ENCODE measurements around the gene ZBTB7A.

Gene ZBTB7A

GRCh38 chr19:4093643-4094175 is 27.0 kb upstream of the ZBTB7A start:
- no peak for DNase-seq

GRCh38 chr19:4090356-4091220 is 23.9 kb upstream of the ZBTB7A start:
- DNase-seq, result no peak

- no peak for DNase-seq
These were observed 23.2 kb upstream of the ZBTB7A start for GRCh38 chr19:4089946-4090345.

- DNase-seq, result no peak
These were observed 22.8 kb upstream of the ZBTB7A start for GRCh38 chr19:4089400-4089908.

- DNase-seq, result no peak
These were observed 22.3 kb upstream of the ZBTB7A start for GRCh38 chr19:4088975-4089374.

- DNase-seq, result no peak
These were observed 21.3 kb upstream of the ZBTB7A start for GRCh38 chr19:4087787-4088679.

GRCh38 chr19:4086411-4086867 is 19.7 kb upstream of the ZBTB7A start:
- DNase-seq, result no peak

- no peak for DNase-seq
These were observed 17.8 kb upstream of the ZBTB7A start for GRCh38 chr19:4084547-4084877.

GRCh38 chr19:4083677-4084546 is 17.2 kb upstream of the ZBTB7A start:
- no peak for DNase-seq

GRCh38 chr19:4082172-4082571 is 15.5 kb upstream of the ZBTB7A start:
- no peak for DNase-seq

GRCh38 chr19:4081441-4082129 is 14.9 kb upstream of the ZBTB7A start:
- no peak for DNase-seq

GRCh38 chr19:4080473-4080872 is 13.8 kb upstream of the ZBTB7A start:
- DNase-seq, result no peak

- DNase-seq, result no peak
These were observed 11.3 kb upstream of the ZBTB7A start for GRCh38 chr19:4077800-4078684.

- DNase-seq, result no peak
These were observed 10.3 kb upstream of the ZBTB7A start for GRCh38 chr19:4077007-4077374.

GRCh38 chr19:4075373-4075772 is 8.7 kb upstream of the ZBTB7A start:
- no peak for DNase-seq

- no peak for DNase-seq
These were observed 4.9 kb upstream of the ZBTB7A start for GRCh38 chr19:4071610-4072009.

GRCh38 chr19:4069331-4069959 is 2.7 kb upstream of the ZBTB7A start:
- no peak for DNase-seq

GRCh38 chr19:4068047-4068966 is 1.6 kb upstream of the ZBTB7A start:
- DNase-seq, result no peak

- DNase-seq, result no peak
These were observed 822 bp upstream of the ZBTB7A start for GRCh38 chr19:4067396-4068046.

Measured in NCI-H774 (cell line).